Peyer's patch (tissue), 4 donors: Measurements from ENCODE around the gene NAA38. TPM values are rescaled to one million over a fixed set of nuclear protein-coding genes. Genes with fewer than 3 reads are reported as not detected.

Source experiments
- DNase-seq, 3 donors: peaks; one replicate each; pipeline ENCODE4 v3.0.0-alpha.2; 2017 to 2019
- H3K27ac ChIP-seq, 4 donors: fragments of 200-600 bp; sonication (generic); one replicate each; pipeline ENCODE4 v1.5.1; 2016 to 2019
- H3K27me3 ChIP-seq, 2 donors: fragments of 200-600 bp; sonication (generic); one replicate each; pipeline ENCODE4 v1.5.1; 2019
- H3K36me3 ChIP-seq, 3 donors: fragments of 200-600 bp; sonication (generic); one replicate each; pipeline ENCODE4 v1.5.1; 2016 to 2019
- H3K4me1 ChIP-seq, 4 donors: fragments of 200-600 bp; sonication (generic); one replicate each; pipeline ENCODE4 v1.5.1; 2016 to 2019
- H3K4me3 ChIP-seq, 4 donors: fragments of 200-600 bp; sonication (generic); 1 replicate in 3 of 4; 2 replicates in 1 of 4; pipeline ENCODE4 v1.5.1; 2016 to 2019; ENCODE audit warnings: mild to moderate bottlenecking in 1 of 4
- H3K9me3 ChIP-seq, 4 donors: fragments of 200-600 bp; sonication (generic); one replicate each; pipeline ENCODE4 v1.5.1; 2016 to 2019; ENCODE audit warnings: mild to moderate bottlenecking in 1 of 4
- POLR2A ChIP-seq, 2 donors: fragments of 450-650 bp; IDR thresholded peaks; one replicate each; pipeline ENCODE4 v1.5.1; 2017; ENCODE audit warnings: antibody characterized with exemption in 2 of 2, mild to moderate bottlenecking in 2 of 2, moderate library complexity in 2 of 2
- total RNA-seq, 4 donors: library from RNA; depleted of rRNA; stranded (reverse); fragments of >200 nt; gene quantifications; one replicate each; pipeline ENCODE4 v1.1.0, GENCODE V29; 2016
- TF ChIP-seq, protein P1 (sequence below), 6 experiments: fragments of 450-650 bp in 4 of 6; fragments of 200-600 bp in 2 of 6; sonication (generic) in 1 of 6; IDR thresholded peaks; one replicate each; pipeline ENCODE4 v1.5.1; 2017 to 2019; ENCODE audit warnings: antibody characterized with exemption in 6 of 6, mild to moderate bottlenecking in 3 of 6, moderate library complexity in 1 of 6

Gene NAA38
- total RNA-seq, 4 donors from 2014 or later = 28.6 to 75.8 (median 47.8) TPM

DNA sequence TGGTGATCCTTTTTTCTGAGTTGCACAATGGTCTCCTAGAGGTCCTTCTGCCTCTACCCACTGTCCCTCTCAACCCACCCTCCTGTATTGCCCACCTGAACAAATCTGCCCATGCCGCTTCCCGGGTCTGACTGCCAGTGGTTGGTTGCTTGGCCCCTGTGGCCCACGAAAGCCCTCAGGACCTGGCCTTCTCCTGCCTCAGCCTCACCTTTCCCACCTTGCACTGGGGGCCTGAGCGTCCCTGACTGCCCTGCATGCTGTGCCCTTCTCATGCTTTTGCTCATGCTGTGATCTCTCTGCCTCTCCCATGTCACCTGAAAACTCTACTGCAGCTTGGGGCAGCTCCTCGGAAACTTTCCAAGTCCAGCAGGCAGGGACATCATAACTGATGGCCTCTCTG is 37.1 kb downstream of the NAA38 start:
- no peak overlapping the region for H3K27ac ChIP-seq
- DNase-seq = no peak
- H3K4me1 ChIP-seq = no peaks in the 10 kb centered on the region
- H3K4me3 ChIP-seq = no peak overlapping the region
- H3K9me3 ChIP-seq = no peaks in the 10 kb centered on the region
- no peaks in the 10 kb centered on the region for H3K27me3 ChIP-seq
- TF ChIP-seq, protein P1, sequence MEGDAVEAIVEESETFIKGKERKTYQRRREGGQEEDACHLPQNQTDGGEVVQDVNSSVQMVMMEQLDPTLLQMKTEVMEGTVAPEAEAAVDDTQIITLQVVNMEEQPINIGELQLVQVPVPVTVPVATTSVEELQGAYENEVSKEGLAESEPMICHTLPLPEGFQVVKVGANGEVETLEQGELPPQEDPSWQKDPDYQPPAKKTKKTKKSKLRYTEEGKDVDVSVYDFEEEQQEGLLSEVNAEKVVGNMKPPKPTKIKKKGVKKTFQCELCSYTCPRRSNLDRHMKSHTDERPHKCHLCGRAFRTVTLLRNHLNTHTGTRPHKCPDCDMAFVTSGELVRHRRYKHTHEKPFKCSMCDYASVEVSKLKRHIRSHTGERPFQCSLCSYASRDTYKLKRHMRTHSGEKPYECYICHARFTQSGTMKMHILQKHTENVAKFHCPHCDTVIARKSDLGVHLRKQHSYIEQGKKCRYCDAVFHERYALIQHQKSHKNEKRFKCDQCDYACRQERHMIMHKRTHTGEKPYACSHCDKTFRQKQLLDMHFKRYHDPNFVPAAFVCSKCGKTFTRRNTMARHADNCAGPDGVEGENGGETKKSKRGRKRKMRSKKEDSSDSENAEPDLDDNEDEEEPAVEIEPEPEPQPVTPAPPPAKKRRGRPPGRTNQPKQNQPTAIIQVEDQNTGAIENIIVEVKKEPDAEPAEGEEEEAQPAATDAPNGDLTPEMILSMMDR (IDR thresholded peaks at IDR 0.05) = no peak
- TF ChIP-seq POLR2A (IDR thresholded peaks at IDR 0.05) = no peak
- H3K36me3 ChIP-seq = no peaks in the 10 kb centered on the region

DNA sequence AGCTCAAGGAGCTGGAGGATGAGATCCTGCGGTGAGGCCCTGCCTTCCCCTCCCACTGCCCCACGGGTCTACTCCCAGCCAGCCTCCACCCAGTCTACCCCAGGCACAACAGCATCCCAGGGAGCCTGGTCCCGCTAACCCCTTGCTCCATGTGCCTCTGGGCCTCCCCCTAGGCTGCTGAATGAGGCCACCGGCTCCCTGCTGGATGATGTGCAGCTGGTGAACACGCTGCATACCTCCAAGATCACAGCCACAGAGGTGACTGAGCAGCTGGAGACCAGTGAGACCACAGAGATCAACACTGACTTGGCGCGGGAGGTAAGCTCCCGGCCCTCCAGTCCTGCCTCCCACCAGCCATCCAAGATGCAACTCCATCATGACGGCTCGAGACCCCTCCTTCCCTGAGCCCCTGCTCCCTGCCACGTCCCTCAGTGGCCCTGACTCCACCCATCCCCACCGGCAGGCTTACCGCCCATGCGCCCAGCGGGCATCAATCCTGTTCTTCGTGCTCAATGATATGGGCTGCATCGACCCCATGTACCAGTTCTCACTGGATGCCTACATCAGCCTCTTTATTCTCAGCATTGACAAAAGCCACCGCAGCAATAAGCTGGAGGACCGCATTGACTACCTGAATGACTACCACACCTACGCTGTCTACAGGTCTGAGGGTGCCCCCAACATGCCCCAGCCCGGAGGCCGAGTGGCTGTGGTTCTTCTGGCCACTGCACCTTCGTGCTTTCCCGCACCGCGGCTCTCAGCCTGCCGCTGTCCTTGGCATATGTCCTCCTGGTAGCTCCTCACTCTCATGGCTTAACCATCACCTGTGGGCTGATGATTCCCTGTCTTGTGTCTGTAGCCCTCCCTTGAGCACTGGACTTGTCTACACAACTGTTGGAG is 38.4 kb downstream of the NAA38 start:
- TF ChIP-seq, protein P1 (IDR thresholded peaks at IDR 0.05) = no peak
- no peak for TF ChIP-seq POLR2A (IDR thresholded peaks at IDR 0.05)
- no peak overlapping the region for H3K4me3 ChIP-seq

DNA sequence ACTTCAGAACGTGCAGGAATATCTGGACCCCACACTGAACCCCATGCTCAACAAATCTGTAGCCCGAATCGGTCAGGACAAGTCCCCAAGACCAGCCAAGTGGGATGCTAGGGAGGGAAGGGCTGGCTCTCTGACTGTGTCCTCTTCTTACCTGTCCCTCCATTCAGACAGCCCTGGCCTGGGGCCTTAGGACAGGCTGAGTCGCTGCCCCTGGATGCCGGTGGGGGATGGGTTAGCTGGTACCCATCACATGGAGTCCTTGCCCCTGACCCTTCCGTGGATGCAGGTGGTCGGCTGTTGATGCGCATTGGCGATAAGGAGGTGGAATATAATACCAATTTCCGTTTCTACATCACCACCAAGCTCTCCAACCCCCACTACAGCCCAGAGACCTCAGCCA is 39.3 kb downstream of the NAA38 start:
- DNase-seq = no peak
- TF ChIP-seq POLR2A (IDR thresholded peaks at IDR 0.05) = no peak
- TF ChIP-seq, protein P1 (IDR thresholded peaks at IDR 0.05) = no peak
- Histone ChIP-seq H3K9me3 (no peaks in the 10 kb centered on the region), H3K36me3 (no peaks in the 10 kb centered on the region), H3K4me3 (no peak overlapping the region), H3K27ac (no peak overlapping the region), H3K4me1 (no peaks in the 10 kb centered on the region), H3K27me3 (no peaks in the 10 kb centered on the region)

More for the DNA sequence above, 38.4 kb downstream of the NAA38 start:
- Histone ChIP-seq H3K36me3 (no peaks in the 10 kb centered on the region), H3K9me3 (no peaks in the 10 kb centered on the region), H3K27ac (no peak overlapping the region), H3K4me1 (no peaks in the 10 kb centered on the region), H3K27me3 (no peaks in the 10 kb centered on the region)
- DNase-seq = no peak

DNA sequence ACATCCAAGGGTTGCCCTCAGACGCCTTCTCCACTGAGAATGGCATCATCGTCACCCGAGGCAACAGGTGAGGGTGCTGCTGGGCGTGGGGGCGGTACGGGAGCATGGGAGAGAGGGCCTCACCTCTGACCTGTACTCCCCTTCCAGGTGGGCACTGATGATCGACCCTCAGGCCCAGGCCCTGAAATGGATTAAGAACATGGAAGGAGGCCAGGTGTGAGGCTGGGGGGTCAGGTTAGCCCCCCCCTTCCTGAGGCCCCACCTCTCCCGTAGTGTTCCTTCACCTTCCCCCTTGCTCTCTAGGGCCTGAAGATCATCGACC is 39.8 kb downstream of the NAA38 start:
- Histone ChIP-seq H3K4me3 (no peak overlapping the region), H3K4me1 (no peaks in the 10 kb centered on the region), H3K36me3 (no peaks in the 10 kb centered on the region), H3K9me3 (no peaks in the 10 kb centered on the region), H3K27ac (no peak overlapping the region), H3K27me3 (no peaks in the 10 kb centered on the region)
- DNase-seq = no peak
- TF ChIP-seq POLR2A (IDR thresholded peaks at IDR 0.05) = no peak
- TF ChIP-seq, protein P1 (IDR thresholded peaks at IDR 0.05) = no peak

DNA sequence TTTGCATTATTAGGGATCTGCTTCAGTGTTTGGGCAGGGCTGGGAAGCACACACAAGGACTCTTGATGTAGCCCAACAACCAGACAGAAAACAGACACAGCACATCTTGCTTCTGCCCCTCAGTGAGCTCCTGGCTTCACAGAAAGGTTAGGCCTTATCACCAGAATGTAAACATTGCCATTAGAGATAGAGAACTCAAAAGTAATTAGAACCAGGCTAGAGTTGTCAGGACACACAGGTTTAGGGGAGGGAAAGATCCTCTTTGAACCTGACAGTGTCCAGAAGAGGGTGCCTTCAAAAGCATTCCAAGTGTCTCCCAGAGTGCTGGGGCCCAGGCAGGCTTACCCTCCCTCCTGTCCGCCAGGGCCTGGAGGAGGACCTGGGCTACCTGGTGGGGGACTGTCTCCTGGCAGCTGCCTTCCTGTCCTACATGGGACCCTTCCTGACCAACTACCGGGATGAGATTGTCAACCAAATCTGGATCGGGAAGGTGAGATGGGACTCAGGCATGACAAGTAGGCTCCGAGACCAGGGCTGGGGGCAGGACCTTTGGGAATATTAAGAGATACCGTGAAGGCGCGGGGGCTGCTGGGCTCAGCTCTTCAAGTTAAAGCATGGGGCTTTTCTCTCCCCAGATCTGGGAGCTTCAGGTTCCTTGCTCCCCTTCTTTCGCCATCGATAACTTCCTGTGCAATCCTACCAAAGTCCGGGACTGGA is 40.3 kb downstream of the NAA38 start:
- Histone ChIP-seq H3K4me1 (no peaks in the 10 kb centered on the region), H3K27ac (no peak overlapping the region), H3K36me3 (no peaks in the 10 kb centered on the region), H3K9me3 (no peaks in the 10 kb centered on the region), H3K27me3 (no peaks in the 10 kb centered on the region), H3K4me3 (no peak overlapping the region)
- DNase-seq = no peak
- TF ChIP-seq, protein P1 (IDR thresholded peaks at IDR 0.05) = no peak
- TF ChIP-seq POLR2A (IDR thresholded peaks at IDR 0.05) = no peak
